PC-9 (cell line): Measurements from ENCODE around the gene DICER1. TPM values are rescaled to one million over a fixed set of nuclear protein-coding genes. Genes with fewer than 3 reads are reported as not detected.

Experiments
- BruUV-seq: library from RNA; stranded (reverse); fragments of 400-500 nt; replicated peaks from 2 replicates; lab custom pipeline; 2021; lab: Mats Ljungman, UMichigan
- CTCF ChIA-PET: fragments of 300-600 bp; sonication (Branson Sonifier 250); formaldehyde crosslinking; loops from one replicate; lab custom pipeline; 2022; ENCODE audit warnings: antibody characterized with exemption; lab: Charles Lee
- POLR2A ChIA-PET: fragments of 300-600 bp; sonication (Branson Sonifier 250); formaldehyde crosslinking; loops from one replicate; lab custom pipeline; 2022; ENCODE audit warnings: antibody characterized with exemption; ENCODE audit not compliant: unreplicated experiment; lab: Charles Lee
- DNase-seq, 2 experiments: peaks; one replicate each; pipeline versions ENCODE4 v3.0.0 to v3.0.0-alpha.2; 2015 to 2022; ENCODE audit warnings: mixed read lengths in 1 of 2
- H2AFZ ChIP-seq: fragments of 200-600 bp; sonication (generic); 2 replicates; pipeline ENCODE4 v1.8.1; 2017; ENCODE audit warnings: antibody characterized with exemption
- H3F3A ChIP-seq: fragments of 200-600 bp; sonication (generic); 2 replicates; pipeline ENCODE4 v1.8.1; 2017; ENCODE audit warnings: antibody characterized with exemption, mild to moderate bottlenecking, low read depth; ENCODE audit not compliant: insufficient read depth
- H3K27ac ChIP-seq: fragments of 200-600 bp; sonication (generic); 2 replicates; pipeline ENCODE4 v1.6.1; 2016; ENCODE audit warnings: mixed run types
- H3K27me3 ChIP-seq: fragments of 200-600 bp; sonication (generic); 2 replicates; pipeline ENCODE4 v1.6.1; 2016; ENCODE audit warnings: low read depth, mixed run types; ENCODE audit not compliant: insufficient read depth
- H3K36me3 ChIP-seq: fragments of 200-600 bp; sonication (generic); 2 replicates; pipeline ENCODE4 v1.6.1; 2016; ENCODE audit warnings: low read depth, mixed run types
- H3K4me1 ChIP-seq: fragments of 200-600 bp; sonication (generic); replicated peaks from 2 replicates; pipeline ENCODE4 v1.6.1; 2016; ENCODE audit warnings: mixed run types; ENCODE audit not compliant: insufficient read depth
- H3K4me2 ChIP-seq: fragments of 200-600 bp; sonication (generic); 2 replicates; pipeline ENCODE4 v1.6.1; 2017; ENCODE audit warnings: mixed run types
- H3K4me3 ChIP-seq: fragments of 200-600 bp; sonication (generic); 2 replicates; pipeline ENCODE4 v1.6.1; 2016; ENCODE audit warnings: mixed run types
- H3K79me2 ChIP-seq: fragments of 200-600 bp; sonication (generic); 2 replicates; pipeline ENCODE4 v1.6.1; 2017; ENCODE audit warnings: low read depth, mixed run types
- H3K9me2 ChIP-seq: fragments of 200-600 bp; sonication (generic); 2 replicates; pipeline ENCODE4 v1.8.1; 2017; ENCODE audit warnings: mild to moderate bottlenecking; ENCODE audit not compliant: insufficient read depth
- H3K9me3 ChIP-seq: fragments of 200-600 bp; sonication (generic); 2 replicates; pipeline ENCODE4 v1.8.1; 2016; ENCODE audit warnings: low read depth; ENCODE audit not compliant: insufficient read depth
- H4K20me1 ChIP-seq: fragments of 200-600 bp; sonication (generic); 2 replicates; pipeline ENCODE4 v1.8.1; 2017; ENCODE audit not compliant: insufficient read depth
- CTCF ChIP-seq: fragments of 200-600 bp; sonication (generic); conservative IDR thresholded peaks from 2 replicates; pipeline ENCODE4 v1.6.1; 2017; ENCODE audit warnings: mixed run types, antibody characterized with exemption, mild to moderate bottlenecking, moderate library complexity
- EZH2 ChIP-seq: fragments of 200-600 bp; sonication (generic); IDR thresholded peaks from 2 replicates; pipeline ENCODE4 v1.8.0; 2017; ENCODE audit warnings: antibody characterized with exemption, low read depth
- intact Hi-C: fragments of 100-400 bp; cut with micrococcal nuclease; formaldehyde crosslinking; loops from one replicate; pipeline ENCODE4 v1.10.0; 2022; ENCODE audit not compliant: unreplicated experiment
- total RNA-seq: library from RNA; stranded (reverse); gene quantifications from 2 replicates; pipeline ENCODE4 v1.2.3, GENCODE V29; 2021

The DICER1 gene
- total RNA-seq, 1 experiment from 2014 or later: 15.1 TPM

DNA sequence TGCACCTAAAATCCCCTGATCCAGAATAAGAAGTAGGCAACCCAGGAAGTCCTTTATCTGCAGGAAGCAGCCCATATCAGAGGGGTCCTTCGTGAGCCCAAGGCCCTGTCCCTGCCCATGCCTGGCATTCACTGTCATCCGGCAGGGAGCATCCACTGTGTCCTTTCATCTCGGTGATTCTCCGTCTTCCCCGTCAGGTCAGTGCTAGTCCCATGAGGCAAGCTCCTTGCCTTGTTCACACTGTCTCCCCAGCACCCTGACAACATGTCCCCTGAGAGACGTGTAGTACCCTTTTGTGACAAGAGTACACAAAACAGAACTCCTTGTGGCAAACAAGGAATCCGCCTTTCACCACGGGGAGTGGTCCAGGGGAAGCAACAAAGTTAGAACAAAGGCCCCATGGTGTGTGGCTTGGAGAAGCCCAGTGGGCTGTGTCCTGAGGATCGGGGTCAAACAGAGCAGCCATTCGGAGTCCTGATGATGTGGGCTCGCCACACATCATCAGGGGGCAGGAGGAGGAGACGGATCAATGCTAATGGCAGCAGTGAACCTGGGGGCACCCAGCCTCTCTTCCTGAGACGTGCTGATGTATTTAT is 112.1 kb downstream of the DICER1 start:
- no TSS peak for BruUV-seq
- TF ChIP-seq CTCF (no peak), EZH2 (no peak)
- no peak overlapping the region for H2AFZ ChIP-seq
- H3K27ac ChIP-seq: no peak overlapping the region
- H3F3A ChIP-seq: no peaks in the 10 kb centered on the region
- no peaks in the 10 kb centered on the region for H3K36me3 ChIP-seq
- no peak for DNase-seq
- no peaks in the 10 kb centered on the region for H4K20me1 ChIP-seq
- no peaks in the 10 kb centered on the region for H3K9me3 ChIP-seq
- no peaks in the 10 kb centered on the region for H3K9me2 ChIP-seq
- ChIA-PET CTCF (no interaction called here), POLR2A (no interaction called here)
- H3K4me1 ChIP-seq: no peaks in the 10 kb centered on the region
- H3K27me3 ChIP-seq: peaks cover 88% of the 10 kb centered on the region
- intact Hi-C loops: no loop called here
- no peaks in the 10 kb centered on the region for H3K79me2 ChIP-seq
- no peak overlapping the region for H3K4me2 ChIP-seq
- no peak overlapping the region for H3K4me3 ChIP-seq

- no TSS peak for BruUV-seq
- no peaks in the 10 kb centered on the region for H3K9me2 ChIP-seq
- H3K27ac ChIP-seq: no peak overlapping the region
- H2AFZ ChIP-seq: no peak overlapping the region
- DNase-seq: no peak
- H3K27me3 ChIP-seq: peaks cover 90% of the 10 kb centered on the region
- no peak overlapping the region for H3K4me2 ChIP-seq
- H3K9me3 ChIP-seq: no peaks in the 10 kb centered on the region
- no peaks in the 10 kb centered on the region for H3K36me3 ChIP-seq
- no peaks in the 10 kb centered on the region for H3F3A ChIP-seq
- intact Hi-C loops: no loop called here
- H3K4me3 ChIP-seq: no peak overlapping the region
- ChIA-PET CTCF (no interaction called here), POLR2A (no interaction called here)
- TF ChIP-seq CTCF: no peak
- H4K20me1 ChIP-seq: no peaks in the 10 kb centered on the region
- no peaks in the 10 kb centered on the region for H3K79me2 ChIP-seq
- H3K4me1 ChIP-seq: no peaks in the 10 kb centered on the region
These were observed 112.7 kb downstream of the DICER1 start for GRCh38 chr14:95044463-95045105.

DNA sequence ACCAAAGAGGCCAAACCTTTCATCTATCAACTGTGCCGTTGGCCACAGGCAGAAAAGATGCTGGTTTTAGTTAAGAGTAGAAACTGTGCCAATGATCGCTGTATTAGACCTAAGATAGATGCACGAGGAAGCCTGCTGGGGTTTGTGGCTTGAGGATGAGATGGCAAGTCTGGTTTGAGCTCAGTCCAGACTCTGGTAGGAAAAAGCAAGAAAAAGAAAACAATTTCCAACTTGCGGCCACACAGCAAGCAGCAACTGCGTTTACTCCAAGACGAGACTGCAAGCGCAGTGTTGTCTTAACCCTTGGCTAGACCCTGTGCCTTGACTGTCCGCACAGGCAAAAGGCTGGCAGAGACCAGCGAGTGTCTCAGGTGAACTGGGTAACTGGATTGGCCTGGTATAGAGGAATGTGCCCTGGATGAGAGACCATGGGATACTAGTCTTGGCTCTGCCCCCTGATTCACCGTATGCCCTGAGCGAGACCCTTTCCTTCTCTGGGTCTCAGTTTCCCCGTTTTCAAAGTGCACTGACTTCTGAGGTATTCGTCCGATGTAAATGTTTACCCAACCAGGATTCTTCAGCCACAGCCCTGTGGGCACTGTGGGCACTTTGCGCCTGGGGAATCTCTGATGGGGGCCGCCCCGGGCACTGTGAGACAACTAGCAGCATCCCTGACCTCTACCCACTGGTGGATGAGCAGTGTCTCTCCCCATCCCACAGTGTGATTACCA is 113.4 kb downstream of the DICER1 start:
- Histone ChIP-seq H3K79me2 (no peaks in the 10 kb centered on the region), H3K4me1 (no peaks in the 10 kb centered on the region), H3K27ac (no peak overlapping the region), H2AFZ (no peak overlapping the region), H3K9me2 (no peaks in the 10 kb centered on the region), H3K36me3 (no peaks in the 10 kb centered on the region), H3K9me3 (no peaks in the 10 kb centered on the region), H3F3A (no peaks in the 10 kb centered on the region), H3K27me3 (peaks cover 93% of the 10 kb centered on the region), H3K4me2 (no peak overlapping the region), H4K20me1 (no peaks in the 10 kb centered on the region), H3K4me3 (no peak overlapping the region)
- POLR2A ChIA-PET: no interaction called here
- DNase-seq: no peak
- intact Hi-C loops: no loop called here
- CTCF ChIA-PET: no interaction called here
- no peak for TF ChIP-seq CTCF
- no peak for TF ChIP-seq EZH2
- no TSS peak for BruUV-seq
